Nephron progenitor cell (in vitro differentiated cells): Measurements from ENCODE around the gene PDE7B.
A peak's percentile ranks its signal among the peaks of the same experiment; 100 is the strongest.

Experiments used
- DNase-seq: peaks from one replicate; pipeline ENCODE4 v3.0.0; 2021
- H3K27ac Mint-ChIP-seq: 2 replicates; pipeline ENCODE4 v1.8.0; 2021; ENCODE audit warnings: mild to moderate bottlenecking, moderate library complexity, mixed read lengths
- H3K27me3 Mint-ChIP-seq: 2 replicates; pipeline ENCODE4 v1.8.0; 2021; ENCODE audit warnings: mild to moderate bottlenecking, low read depth, mixed read lengths; ENCODE audit not compliant: poor library complexity
- H3K36me3 Mint-ChIP-seq: 2 replicates; pipeline ENCODE4 v1.8.0; 2021; ENCODE audit warnings: low read depth, mixed read lengths
- H3K4me1 Mint-ChIP-seq: 2 replicates; pipeline ENCODE4 v1.8.0; 2021; ENCODE audit warnings: mixed read lengths
- H3K4me3 Mint-ChIP-seq: 2 replicates; pipeline ENCODE4 v1.8.0; 2021; ENCODE audit warnings: mild to moderate bottlenecking, moderate library complexity, mixed read lengths
- H3K9me3 Mint-ChIP-seq: 2 replicates; pipeline ENCODE4 v1.8.0; 2021; ENCODE audit warnings: mild to moderate bottlenecking, moderate library complexity, mixed read lengths
- CTCF ChIP-seq: fragments of 200-600 bp; sonication (generic); IDR thresholded peaks from 2 replicates; pipeline ENCODE4 v1.5.0; 2021; ENCODE audit warnings: antibody characterized with exemption

PDE7B gene

GRCh38 chr6:136147342-136147741 lies 295.8 kb downstream of the PDE7B start:
- TF ChIP-seq CTCF = no peak
- H3K27me3 Mint-ChIP-seq = peaks cover 4% of the 10 kb centered on the region
- no peaks in the 10 kb centered on the region for H3K36me3 Mint-ChIP-seq
- H3K9me3 Mint-ChIP-seq = no peaks in the 10 kb centered on the region
- H3K27ac Mint-ChIP-seq = no peak overlapping the region
- no peak overlapping the region for H3K4me3 Mint-ChIP-seq
- H3K4me1 Mint-ChIP-seq = no peaks in the 10 kb centered on the region
- DNase-seq = no peak

DNA sequence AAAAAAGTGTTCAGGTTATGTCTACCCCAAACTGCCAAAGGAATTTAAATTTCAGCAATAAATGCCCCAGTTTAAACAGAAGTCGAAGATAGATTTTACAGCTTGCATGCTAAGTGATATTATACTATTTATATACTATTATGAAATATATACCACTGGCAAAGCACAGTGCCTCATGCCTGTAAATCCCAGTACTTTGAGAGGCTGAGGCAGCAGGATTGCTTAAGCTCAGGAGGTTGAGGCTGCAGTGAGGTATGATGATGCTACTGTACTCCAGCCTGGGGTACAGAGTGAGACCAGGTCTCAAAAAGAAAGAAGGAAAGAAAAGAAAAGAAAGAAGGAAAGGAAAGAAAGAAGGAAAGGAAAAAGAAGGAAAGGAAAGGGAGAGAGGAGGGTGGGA lies 296.6 kb downstream of the PDE7B start:
- H3K4me3 Mint-ChIP-seq = no peak overlapping the region
- no peaks in the 10 kb centered on the region for H3K9me3 Mint-ChIP-seq
- peak overlapping the region; percentile 50 for H3K27ac Mint-ChIP-seq
- H3K4me1 Mint-ChIP-seq = no peaks in the 10 kb centered on the region
- TF ChIP-seq CTCF = no peak
- no peak for DNase-seq
- H3K36me3 Mint-ChIP-seq = no peaks in the 10 kb centered on the region
- peaks cover 4% of the 10 kb centered on the region for H3K27me3 Mint-ChIP-seq

- H3K9me3 Mint-ChIP-seq = no peaks in the 10 kb centered on the region
- H3K4me3 Mint-ChIP-seq = no peak overlapping the region
- no peak for DNase-seq
- peaks cover 4% of the 10 kb centered on the region for H3K27me3 Mint-ChIP-seq
- H3K4me1 Mint-ChIP-seq = no peaks in the 10 kb centered on the region
- no peak for TF ChIP-seq CTCF
- H3K27ac Mint-ChIP-seq = no peak overlapping the region
- no peaks in the 10 kb centered on the region for H3K36me3 Mint-ChIP-seq
These were observed 297.0 kb downstream of the PDE7B start for GRCh38 chr6:136148523-136148922.

- Mint-ChIP-seq H3K9me3 (no peaks in the 10 kb centered on the region), H3K36me3 (no peaks in the 10 kb centered on the region), H3K4me1 (no peaks in the 10 kb centered on the region), H3K27ac (no peak overlapping the region), H3K4me3 (no peak overlapping the region), H3K27me3 (peaks cover 6% of the 10 kb centered on the region)
- no peak for DNase-seq
- TF ChIP-seq CTCF = no peak
These were observed 297.8 kb downstream of the PDE7B start for GRCh38 chr6:136149311-136149710.

DNA sequence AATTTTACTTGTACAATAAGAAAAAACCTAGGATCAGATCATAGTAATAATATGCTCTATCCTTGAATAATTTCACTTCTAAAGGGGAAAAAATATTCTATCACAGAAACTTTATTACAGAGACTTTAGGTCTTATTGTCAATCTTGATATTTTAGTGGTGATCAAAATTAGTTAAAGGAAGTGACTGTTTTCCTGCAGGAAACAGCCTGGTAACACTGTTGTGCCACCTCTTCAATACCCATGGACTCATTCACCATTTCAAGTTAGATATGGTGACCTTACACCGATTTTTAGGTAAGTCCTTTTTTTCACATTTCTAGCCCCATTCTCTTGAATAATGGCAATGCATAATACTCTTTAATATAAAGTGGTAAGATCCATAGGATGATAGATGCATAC lies 299.5 kb downstream of the PDE7B start:
- H3K4me3 Mint-ChIP-seq = no peak overlapping the region
- H3K4me1 Mint-ChIP-seq = no peaks in the 10 kb centered on the region
- H3K9me3 Mint-ChIP-seq = no peaks in the 10 kb centered on the region
- peaks cover 6% of the 10 kb centered on the region for H3K27me3 Mint-ChIP-seq
- TF ChIP-seq CTCF = no peak
- H3K27ac Mint-ChIP-seq = no peak overlapping the region
- no peaks in the 10 kb centered on the region for H3K36me3 Mint-ChIP-seq
- no peak for DNase-seq

- Mint-ChIP-seq H3K4me1 (no peaks in the 10 kb centered on the region), H3K4me3 (no peak overlapping the region), H3K9me3 (no peaks in the 10 kb centered on the region), H3K36me3 (no peaks in the 10 kb centered on the region), H3K27me3 (peaks cover 6% of the 10 kb centered on the region), H3K27ac (no peak overlapping the region)
- no peak for DNase-seq
- no peak for TF ChIP-seq CTCF
These were observed 302.3 kb downstream of the PDE7B start for GRCh38 chr6:136153707-136154375.
